ENCODE results near the gene GJB6. TPM values are rescaled to one million over a fixed set of nuclear protein-coding genes. Genes with fewer than 3 reads are reported as not detected.

GJB6 gene
- total and polyA plus RNA-seq, 7 experiments from 2014 or later, result 0.20 to 2.4 (median 1.1) TPM

DNA sequence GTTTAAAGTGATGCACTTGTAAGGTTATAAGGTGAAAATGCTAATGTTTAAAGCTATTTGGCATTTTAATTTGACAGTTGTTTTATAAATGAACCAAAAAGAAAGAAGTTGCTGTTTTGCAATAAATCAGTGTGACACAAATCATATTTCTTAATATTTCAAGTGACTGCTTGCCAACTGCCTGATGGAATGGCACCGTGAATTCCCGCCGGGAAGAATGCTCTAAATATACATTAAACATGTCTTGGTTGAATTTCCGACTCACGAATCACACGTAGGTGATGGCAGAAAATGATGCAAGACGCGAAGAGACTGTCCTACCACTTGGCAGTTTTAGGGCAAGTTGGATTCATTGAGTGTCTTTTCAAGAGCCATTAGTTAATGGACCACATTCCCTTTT is 36.3 kb downstream of the GJB6 start:
- H3K9me3 Mint-ChIP-seq, result peaks cover 0 to 2% (median 0%) of the 10 kb centered on the region in 11 donors
- H3K4me1 Mint-ChIP-seq, result peaks cover 16 to 30% (median 19%) of the 10 kb centered on the region in 7 donors
- CTCF ChIA-PET, result interaction anchor here (0.6 to 1.2 kb wide), 4 partner anchors 9 to 729 kb away, joined by 3 to 6 read pairs (median 3); no protein-coding TSS in a partner anchor
- H3K4me3 Mint-ChIP-seq, result no peak overlapping the region
- ATAC-seq (no peak), DNase-seq (no peak)
- POLR2A ChIA-PET, result interaction anchor here (1.0 kb wide), 1 partner anchor 37 kb away, joined by 3 read pairs; no protein-coding TSS in a partner anchor
- intact Hi-C loops (cut with micrococcal nuclease), result loop anchor here (2.0 to 10.0 kb wide), 7 partner anchors 13 to 632 kb away; partner anchors contain the start of genes EEF1AKMT1 (in 1 of the 2), IFT88 (in 1 of the 2) and IL17D (in 1 of the 2)
- peaks cover 27 to 46% of the 10 kb centered on the region in 2 donors for H3K27me3 ChIP-seq (ENCODE audit: control insufficient read depth in 2 of 2, insufficient read depth in 2 of 2, low read length in 2 of 2)
- H3K9me3 ChIP-seq (ENCODE audit: control insufficient read depth in 2 of 3, low read length in 3 of 3), result no peaks in the 10 kb centered on the region
- peaks cover 11 to 24% of the 10 kb centered on the region in 2 donors for H3K4me1 ChIP-seq (ENCODE audit: control insufficient read depth in 2 of 2, insufficient read depth in 2 of 2, low read length in 2 of 2)
- no peaks in the 10 kb centered on the region for H3K36me3 ChIP-seq (ENCODE audit: control insufficient read depth in 2 of 3, insufficient read depth in 3 of 3, low read length in 3 of 3)
- H3K4me3 ChIP-seq (ENCODE audit: low read length), result no peak overlapping the region
- no peaks in the 10 kb centered on the region for H3K36me3 Mint-ChIP-seq
- H3K27ac Mint-ChIP-seq, result no peak overlapping the region
- no peak overlapping the region for H3K27ac ChIP-seq (ENCODE audit: low read depth, low read length)
- peaks cover 42 to 70% (median 55%) of the 10 kb centered on the region in 5 donors for H3K27me3 Mint-ChIP-seq

DNA sequence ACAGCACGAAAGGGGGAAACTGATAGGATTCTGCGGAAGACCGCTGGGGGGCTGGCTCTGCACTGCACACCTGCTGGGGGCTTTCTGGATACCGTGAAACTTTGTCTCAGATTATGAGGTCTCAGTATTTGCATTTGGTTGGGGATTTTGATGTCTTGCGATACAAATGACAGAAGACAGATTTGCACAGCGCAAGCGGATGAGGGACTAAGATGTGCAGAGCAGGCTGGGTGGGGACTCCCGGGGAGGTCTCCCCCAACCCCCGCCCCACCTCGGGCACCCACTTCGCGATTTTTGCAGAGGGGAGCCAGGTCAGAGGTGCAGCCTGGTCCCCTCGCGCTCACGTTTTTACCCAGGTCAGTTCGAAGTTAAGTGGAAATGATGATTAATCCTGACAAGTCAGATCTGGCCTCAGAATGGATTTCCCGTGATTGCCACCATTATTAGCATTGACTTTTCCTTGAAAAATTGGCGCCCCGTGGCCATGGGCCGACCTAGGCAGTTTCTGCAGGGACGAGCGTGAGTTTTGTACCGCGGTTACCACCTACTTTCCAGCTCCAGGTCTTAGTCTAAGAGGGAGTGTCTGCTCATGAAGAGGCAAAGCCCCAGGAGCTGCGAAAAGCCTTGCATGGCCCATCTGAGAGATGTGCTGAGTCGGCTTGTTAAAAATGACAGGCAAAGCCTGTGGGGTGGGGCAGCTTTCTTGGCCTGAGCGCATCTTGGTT is 38.0 kb downstream of the GJB6 start:
- Histone ChIP-seq H3K4me3 (ENCODE audit: low read length) (peak overlapping the region; percentile 40), H3K27me3 (ENCODE audit: control insufficient read depth in 2 of 2, insufficient read depth in 2 of 2, low read length in 2 of 2) (peaks cover 27 to 46% of the 10 kb centered on the region in 2 donors), H3K9me3 (ENCODE audit: control insufficient read depth in 2 of 3, low read length in 3 of 3) (no peaks in the 10 kb centered on the region), H3K4me1 (ENCODE audit: control insufficient read depth in 2 of 2, insufficient read depth in 2 of 2, low read length in 2 of 2) (peaks cover 11 to 24% of the 10 kb centered on the region in 2 donors), H3K36me3 (ENCODE audit: control insufficient read depth in 2 of 3, insufficient read depth in 3 of 3, low read length in 3 of 3) (no peaks in the 10 kb centered on the region), H3K27ac (ENCODE audit: low read depth, low read length) (no peak overlapping the region)
- POLR2A ChIA-PET, result no interaction called here
- Mint-ChIP-seq H3K9me3 (no peaks in the 10 kb centered on the region), H3K4me3 (peak overlapping the region; percentile 70 to 86 (median 80)), H3K36me3 (no peaks in the 10 kb centered on the region), H3K27ac (peak overlapping the region in 1 of 9 donors; percentile 20), H3K27me3 (peaks cover 42 to 75% (median 52%) of the 10 kb centered on the region in 5 donors), H3K4me1 (peaks cover 18 to 32% (median 21%) of the 10 kb centered on the region in 7 donors)
- ATAC-seq (peak; percentile 30), DNase-seq (peak in 4 of 9 donors; percentile 25 to 37 (median 30))
- CTCF ChIA-PET, result no interaction called here
- intact Hi-C loops (cut with micrococcal nuclease), result loop anchor here (5.0 to 10.0 kb wide), 3 partner anchors 221 to 373 kb away; partner anchors contain the start of gene IFT88 (in 2 of the 2)

DNA sequence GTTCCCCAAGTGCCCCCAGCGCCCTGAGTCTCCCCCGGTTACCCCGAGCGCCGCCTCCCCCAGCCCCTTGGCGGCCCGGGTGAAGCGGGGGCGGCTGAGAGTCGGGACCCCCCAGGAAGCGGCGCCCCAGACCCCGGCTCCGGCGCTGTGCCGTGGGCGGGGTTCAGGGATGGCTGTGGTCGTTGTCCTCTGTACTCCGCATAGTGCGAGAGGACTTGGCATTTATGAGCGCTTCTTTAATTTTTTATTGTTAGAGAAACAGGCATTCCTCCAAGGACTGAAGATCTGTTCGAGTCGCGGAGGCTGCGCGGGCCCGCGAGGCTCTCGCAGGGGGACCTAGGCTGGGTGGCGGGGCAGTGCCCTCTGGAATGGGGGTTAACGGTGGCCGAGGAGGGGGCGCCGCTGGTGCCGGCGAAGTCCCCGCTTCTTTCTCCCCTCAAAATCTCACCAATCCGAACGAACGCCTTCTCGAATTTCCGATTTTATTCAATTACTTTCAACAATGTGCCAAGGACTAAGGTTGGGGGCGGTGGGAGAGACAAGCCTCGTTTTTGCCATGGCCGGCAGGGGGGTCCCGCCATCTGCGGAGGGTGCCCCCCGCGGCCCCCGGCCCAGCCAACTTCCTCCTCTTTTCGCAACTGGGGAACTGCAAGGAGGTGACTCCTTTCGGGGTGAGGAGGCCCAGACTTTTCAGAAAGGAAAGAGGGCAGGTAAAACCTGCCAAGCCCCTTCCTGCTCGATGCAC is 38.8 kb downstream of the GJB6 start:
- H3K9me3 Mint-ChIP-seq, result no peaks in the 10 kb centered on the region
- no peak overlapping the region for H3K27ac ChIP-seq (ENCODE audit: low read depth, low read length)
- peak overlapping the region; percentile 70 to 86 (median 80) for H3K4me3 Mint-ChIP-seq
- H3K4me1 ChIP-seq (ENCODE audit: control insufficient read depth in 2 of 2, insufficient read depth in 2 of 2, low read length in 2 of 2), result peaks cover 11 to 24% of the 10 kb centered on the region in 2 donors
- ATAC-seq (peak; percentile 35), DNase-seq (peak in 2 of 9 donors; percentile 15 to 22)
- H3K27ac Mint-ChIP-seq, result no peak overlapping the region
- H3K27me3 ChIP-seq (ENCODE audit: control insufficient read depth in 2 of 2, insufficient read depth in 2 of 2, low read length in 2 of 2), result peaks cover 27 to 46% of the 10 kb centered on the region in 2 donors
- ChIA-PET CTCF (no interaction called here), POLR2A (no interaction called here)
- no peaks in the 10 kb centered on the region for H3K36me3 Mint-ChIP-seq
- peaks cover 42 to 72% (median 52%) of the 10 kb centered on the region in 5 donors for H3K27me3 Mint-ChIP-seq
- peaks cover 18 to 32% (median 21%) of the 10 kb centered on the region in 7 donors for H3K4me1 Mint-ChIP-seq
- intact Hi-C loops (cut with micrococcal nuclease), result loop anchor here (5.0 to 10.0 kb wide), 3 partner anchors 221 to 374 kb away; partner anchors contain the start of gene IFT88 (in 2 of the 2)
- no peaks in the 10 kb centered on the region for H3K36me3 ChIP-seq (ENCODE audit: control insufficient read depth in 2 of 3, insufficient read depth in 3 of 3, low read length in 3 of 3)
- H3K9me3 ChIP-seq (ENCODE audit: control insufficient read depth in 2 of 3, low read length in 3 of 3), result no peaks in the 10 kb centered on the region
- H3K4me3 ChIP-seq (ENCODE audit: low read length), result peak overlapping the region; percentile 40

DNA sequence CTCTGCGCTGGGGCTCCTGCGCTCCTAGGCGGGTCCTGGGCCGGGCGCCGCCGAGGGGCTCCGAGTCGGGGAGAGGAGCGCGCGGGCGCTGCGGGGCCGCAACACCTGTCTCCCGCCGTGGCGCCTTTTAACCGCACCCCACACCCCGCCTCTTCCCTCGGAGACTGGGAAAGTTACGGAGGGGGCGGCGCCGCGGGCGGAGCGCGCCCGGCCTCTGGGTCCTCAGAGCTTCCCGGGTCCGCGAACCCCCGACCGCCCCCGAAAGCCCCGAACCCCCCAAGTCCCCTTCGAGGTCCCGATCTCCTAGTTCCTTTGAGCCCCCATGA is 39.3 kb downstream of the GJB6 start, which contains the start of gene GJB2:
Gene GJB2, minus strand, starts transcription at position 103 of the 326 bp plus-strand sequence. CDS start 3,357 bp downstream, outside the sequence.
- DNase-seq (peak in 2 of 9 donors; percentile 16 to 23), ATAC-seq (peak; percentile 33)
- POLR2A ChIA-PET, result no interaction called here

DNA sequence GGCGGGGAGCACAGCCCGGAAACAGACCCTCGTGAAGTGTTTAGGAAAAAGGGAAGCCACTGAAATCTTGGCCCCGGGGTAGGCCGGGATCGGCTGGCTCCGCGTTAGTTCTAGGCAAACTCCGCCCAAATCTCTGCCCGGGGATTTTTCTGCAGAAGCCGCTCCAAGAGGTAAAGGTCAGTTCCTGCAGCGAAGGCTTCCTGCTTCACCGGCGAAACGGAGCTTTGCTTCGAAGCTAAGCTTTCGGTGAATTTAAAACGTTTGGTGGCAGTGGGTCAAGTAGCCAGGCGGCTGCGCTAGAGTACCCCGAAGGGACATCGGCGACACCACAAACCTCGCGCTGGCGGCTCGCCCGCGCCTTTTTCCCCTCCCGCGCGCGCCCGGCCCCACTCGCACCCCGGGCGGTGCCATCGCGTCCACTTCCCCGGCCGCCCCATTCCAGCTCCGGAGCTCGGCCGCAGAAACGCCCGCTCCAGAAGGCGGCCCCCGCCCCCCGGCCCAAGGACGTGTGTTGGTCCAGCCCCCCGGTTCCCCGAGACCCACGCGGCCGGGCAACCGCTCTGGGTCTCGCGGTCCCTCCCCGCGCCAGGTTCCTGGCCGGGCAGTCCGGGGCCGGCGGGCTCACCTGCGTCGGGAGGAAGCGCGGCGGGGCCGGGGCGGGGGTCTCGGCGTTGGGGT is 39.8 kb downstream of the GJB6 start:
- CTCF ChIA-PET, result no interaction called here
- H3K27me3 ChIP-seq (ENCODE audit: control insufficient read depth in 2 of 2, insufficient read depth in 2 of 2, low read length in 2 of 2), result peaks cover 27 to 46% of the 10 kb centered on the region in 2 donors
- H3K4me3 Mint-ChIP-seq, result peak overlapping the region; percentile 63 to 86 (median 73)

More for the DNA sequence above, 39.3 kb downstream of the GJB6 start, which contains the start of gene GJB2:
- peak within 1 kb of the TSS; percentile 40 for H3K4me3 ChIP-seq (ENCODE audit: low read length)
- CTCF ChIA-PET, result no interaction called here
- Mint-ChIP-seq H3K27me3 (peaks cover 42 to 74% (median 54%) of the 10 kb centered on the region in 5 donors), H3K9me3 (no peaks in the 10 kb centered on the region), H3K27ac (no peak within 1 kb of the TSS), H3K4me3 (peak within 1 kb of the TSS; percentile 76 to 86 (median 80)), H3K4me1 (peaks cover 18 to 32% (median 21%) of the 10 kb centered on the region in 7 donors), H3K36me3 (no peaks in the 10 kb centered on the region)
- intact Hi-C loops (cut with micrococcal nuclease), result loop anchor here (5.0 to 10.0 kb wide), 3 partner anchors 222 to 375 kb away; partner anchors contain the start of gene IFT88 (in 2 of the 2)
- H3K36me3 ChIP-seq (ENCODE audit: control insufficient read depth in 2 of 3, insufficient read depth in 3 of 3, low read length in 3 of 3), result no peaks in the 10 kb centered on the region
- no peak within 1 kb of the TSS for H3K27ac ChIP-seq (ENCODE audit: low read depth, low read length)
- peaks cover 27 to 46% of the 10 kb centered on the region in 2 donors for H3K27me3 ChIP-seq (ENCODE audit: control insufficient read depth in 2 of 2, insufficient read depth in 2 of 2, low read length in 2 of 2)
- H3K4me1 ChIP-seq (ENCODE audit: control insufficient read depth in 2 of 2, insufficient read depth in 2 of 2, low read length in 2 of 2), result peaks cover 11 to 24% of the 10 kb centered on the region in 2 donors
- no peaks in the 10 kb centered on the region for H3K9me3 ChIP-seq (ENCODE audit: control insufficient read depth in 2 of 3, low read length in 3 of 3)

More for the DNA sequence above, 39.8 kb downstream of the GJB6 start:
- Histone ChIP-seq H3K36me3 (ENCODE audit: control insufficient read depth in 2 of 3, insufficient read depth in 3 of 3, low read length in 3 of 3) (no peaks in the 10 kb centered on the region), H3K9me3 (ENCODE audit: control insufficient read depth in 2 of 3, low read length in 3 of 3) (no peaks in the 10 kb centered on the region), H3K4me3 (ENCODE audit: low read length) (peak overlapping the region; percentile 19), H3K4me1 (ENCODE audit: control insufficient read depth in 2 of 2, insufficient read depth in 2 of 2, low read length in 2 of 2) (peaks cover 11 to 24% of the 10 kb centered on the region in 2 donors), H3K27ac (ENCODE audit: low read depth, low read length) (no peak overlapping the region)
- intact Hi-C loops (cut with micrococcal nuclease), result loop anchor here (5.0 to 10.0 kb wide), 3 partner anchors 223 to 375 kb away; partner anchors contain the start of gene IFT88 (in 2 of the 2)
- Mint-ChIP-seq H3K36me3 (no peaks in the 10 kb centered on the region), H3K27me3 (peaks cover 42 to 76% (median 57%) of the 10 kb centered on the region in 5 donors), H3K9me3 (no peaks in the 10 kb centered on the region), H3K27ac (no peak overlapping the region), H3K4me1 (peaks cover 18 to 31% (median 21%) of the 10 kb centered on the region in 7 donors)
- POLR2A ChIA-PET, result no interaction called here
- no peak for ATAC-seq
- peak in 2 of 9 donors; percentile 10 to 11 for DNase-seq
